Activated naive CD4-positive, alpha-beta T cell treated with anti-CD3 and anti-CD28 coated beads, Interleukin-2, amount 50 U/mL, for 24 hours (primary cell): ENCODE results near the gene RFNG.

ENCODE experiments used
- H3K27ac Mint-ChIP-seq: one replicate; pipeline ENCODE4 v1.8.0; 2021; ENCODE audit warnings: mild to moderate bottlenecking, mixed read lengths
- H3K27me3 Mint-ChIP-seq: one replicate; pipeline ENCODE4 v1.8.0; 2021; ENCODE audit warnings: mixed read lengths
- H3K36me3 Mint-ChIP-seq: one replicate; pipeline ENCODE4 v1.8.0; 2021; ENCODE audit warnings: mixed read lengths
- H3K4me1 Mint-ChIP-seq: one replicate; pipeline ENCODE4 v1.8.0; 2021; ENCODE audit warnings: mixed read lengths
- H3K4me3 Mint-ChIP-seq: one replicate; pipeline ENCODE4 v1.8.0; 2021; ENCODE audit warnings: mild to moderate bottlenecking, mixed read lengths
- H3K9me3 Mint-ChIP-seq: one replicate; pipeline ENCODE4 v1.8.0; 2021; ENCODE audit warnings: mixed read lengths

RFNG gene

DNA sequence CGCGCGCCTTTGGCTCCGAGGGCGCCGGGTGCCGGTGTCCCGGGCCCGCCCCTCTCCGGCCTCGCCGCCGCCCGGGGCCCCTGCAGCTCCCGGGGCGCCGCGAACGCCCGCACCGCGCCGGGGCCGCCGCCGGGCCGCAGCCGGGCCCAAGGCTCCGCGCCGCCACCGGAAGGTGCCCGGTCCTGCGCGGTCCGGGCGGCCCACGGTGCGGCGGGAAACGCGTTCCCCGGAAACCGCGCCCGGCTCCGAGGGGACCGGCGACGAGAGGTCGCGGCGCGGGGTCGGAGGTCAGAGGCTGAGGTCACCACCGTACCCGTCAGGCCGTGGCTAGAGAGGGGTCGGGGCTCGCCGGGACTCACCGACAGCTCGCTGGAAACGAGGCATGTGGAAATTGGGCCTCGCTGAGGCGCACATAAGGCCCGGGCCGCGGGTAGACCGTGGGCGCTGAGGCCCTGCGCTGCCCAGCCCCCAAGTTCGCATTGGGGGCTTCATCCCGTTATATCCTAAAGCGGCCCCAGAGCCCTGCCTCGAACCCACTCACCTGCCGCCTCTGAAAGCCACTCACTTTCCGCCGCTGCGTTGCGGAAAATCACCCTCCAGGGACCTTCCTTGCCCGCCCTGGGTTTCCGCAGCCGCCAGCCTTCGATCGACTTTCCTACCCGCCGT lies 14.2 kb upstream of the RFNG start, which contains the start of gene DUS1L:
Gene DUS1L, minus strand, starts transcription at position 167 of the 666 bp plus-strand sequence. CDS start 745 bp downstream, outside the sequence.
- Mint-ChIP-seq H3K36me3 (no peaks in the 10 kb centered on the region), H3K4me1 (peaks cover 5% of the 10 kb centered on the region), H3K4me3 (peak within 1 kb of the TSS; percentile 83), H3K27me3 (no peaks in the 10 kb centered on the region), H3K9me3 (no peaks in the 10 kb centered on the region), H3K27ac (peak within 1 kb of the TSS; percentile 86)

DNA sequence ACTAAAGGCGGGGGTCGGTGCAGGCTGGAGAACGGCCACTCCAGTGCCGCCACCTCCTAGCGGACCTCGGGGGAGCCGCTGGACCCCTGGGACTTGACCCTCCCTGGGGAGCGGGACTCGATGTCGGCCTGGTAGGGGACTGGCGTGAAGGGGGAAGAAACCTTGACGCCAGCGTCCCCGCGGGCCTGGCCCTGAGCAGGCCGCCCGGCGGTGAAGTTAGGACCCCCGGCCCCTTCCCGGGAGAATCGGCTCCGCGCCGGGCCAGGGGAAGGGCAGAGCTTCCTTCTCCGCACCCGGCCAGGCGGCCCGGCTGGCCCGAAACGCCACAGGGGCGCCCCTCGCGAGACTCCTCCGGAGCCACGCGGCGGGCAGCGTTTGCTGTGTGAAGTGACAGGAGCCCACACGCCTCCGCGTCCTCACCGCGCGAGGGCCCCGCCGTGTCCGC lies 13.6 kb upstream of the RFNG start:
- Mint-ChIP-seq H3K4me1 (peaks cover 7% of the 10 kb centered on the region), H3K36me3 (no peaks in the 10 kb centered on the region), H3K9me3 (no peaks in the 10 kb centered on the region), H3K27me3 (no peaks in the 10 kb centered on the region), H3K4me3 (peak overlapping the region; percentile 74), H3K27ac (no peak overlapping the region)

DNA sequence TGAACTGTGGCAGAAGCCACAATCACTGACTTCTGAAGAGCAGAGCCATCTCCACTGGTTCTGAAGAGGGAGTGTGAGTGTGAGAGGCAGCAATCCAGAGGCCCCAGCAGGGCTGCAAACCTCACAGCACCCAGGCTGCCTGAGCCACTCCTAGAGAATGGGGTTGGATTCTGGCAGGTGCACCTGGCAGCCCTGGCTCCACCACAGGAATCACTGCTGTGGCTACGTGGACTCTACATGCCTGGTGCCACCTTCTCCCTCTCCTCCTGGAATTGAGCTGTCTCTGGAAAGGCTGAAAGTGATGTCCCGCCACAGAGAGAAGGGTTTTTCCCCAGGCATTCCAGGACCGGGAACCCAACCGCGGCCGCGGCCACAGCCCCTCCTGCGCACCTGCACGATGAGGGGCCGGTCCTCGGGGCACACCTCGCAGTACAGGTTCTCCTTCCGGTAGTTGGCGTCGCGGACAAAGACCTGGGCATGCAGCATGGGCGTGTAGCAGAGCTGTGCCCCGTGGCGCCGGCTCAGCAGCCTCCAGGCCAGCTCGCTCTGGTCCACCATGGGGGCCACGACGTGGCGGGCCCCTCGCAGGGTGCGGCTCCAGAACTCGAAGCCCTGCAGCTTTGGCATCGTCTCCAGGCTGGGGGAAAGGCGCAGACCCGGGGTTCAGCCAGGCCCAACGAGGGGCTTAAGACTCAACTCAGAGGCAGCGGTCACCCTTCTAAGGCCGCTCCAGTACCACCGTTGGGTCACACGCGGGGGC lies 13.0 kb upstream of the RFNG start:
- H3K4me3 Mint-ChIP-seq, result peak overlapping the region; percentile 74
- H3K27me3 Mint-ChIP-seq, result no peaks in the 10 kb centered on the region
- H3K36me3 Mint-ChIP-seq, result no peaks in the 10 kb centered on the region
- H3K27ac Mint-ChIP-seq, result peak overlapping the region; percentile 51
- H3K9me3 Mint-ChIP-seq, result no peaks in the 10 kb centered on the region
- peaks cover 9% of the 10 kb centered on the region for H3K4me1 Mint-ChIP-seq

DNA sequence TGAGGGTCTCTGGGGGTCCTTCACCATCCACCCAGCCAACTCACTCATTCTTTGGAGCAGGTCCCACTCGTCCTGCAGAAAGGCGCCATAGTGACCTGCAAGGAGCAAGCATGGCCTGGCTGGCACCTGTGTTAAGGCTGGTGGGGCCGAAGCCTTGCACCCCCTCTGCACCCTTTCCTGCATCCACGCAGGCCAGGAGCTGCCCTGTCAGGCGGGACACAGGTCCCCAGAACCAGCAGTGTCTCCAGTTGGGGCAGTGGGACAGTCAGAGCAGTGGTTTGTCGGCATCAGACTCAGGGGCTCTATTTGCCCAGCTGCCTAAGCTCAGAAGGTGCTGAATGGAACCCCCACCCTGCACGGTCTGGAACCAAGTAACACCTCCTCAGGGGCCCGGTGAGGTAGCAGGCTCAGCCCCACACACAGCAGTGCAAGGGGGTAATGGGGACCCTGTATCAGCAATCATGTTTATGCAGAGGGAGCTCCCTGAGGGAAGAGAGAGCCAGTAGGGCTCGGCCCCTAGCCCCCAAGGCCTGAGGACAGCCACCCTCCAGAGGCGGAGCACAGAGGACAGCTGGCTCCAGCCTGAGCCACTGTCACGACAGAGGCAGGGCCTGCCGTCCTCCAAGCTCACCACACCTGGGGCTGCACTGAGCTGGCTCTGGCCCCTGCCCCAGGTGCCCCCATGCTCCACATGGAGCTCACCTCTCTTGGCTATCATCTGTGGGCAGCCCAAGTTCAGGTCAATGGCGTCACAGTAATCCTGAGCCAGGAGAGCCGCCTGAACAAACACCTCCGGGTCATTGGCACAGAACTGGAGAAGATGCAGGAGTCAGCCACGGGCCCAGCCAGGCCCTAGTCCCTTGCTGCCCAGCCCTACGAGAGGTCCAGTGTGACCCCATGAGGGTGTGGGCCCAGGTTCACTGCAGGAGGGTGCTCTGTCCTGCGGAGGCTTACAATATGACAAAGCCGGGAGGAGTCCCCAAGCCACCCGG lies 12.1 kb upstream of the RFNG start:
- Mint-ChIP-seq H3K27ac (peak overlapping the region; percentile 51), H3K4me1 (peaks cover 9% of the 10 kb centered on the region), H3K27me3 (no peaks in the 10 kb centered on the region), H3K4me3 (peak overlapping the region; percentile 74), H3K9me3 (no peaks in the 10 kb centered on the region), H3K36me3 (no peaks in the 10 kb centered on the region)

DNA sequence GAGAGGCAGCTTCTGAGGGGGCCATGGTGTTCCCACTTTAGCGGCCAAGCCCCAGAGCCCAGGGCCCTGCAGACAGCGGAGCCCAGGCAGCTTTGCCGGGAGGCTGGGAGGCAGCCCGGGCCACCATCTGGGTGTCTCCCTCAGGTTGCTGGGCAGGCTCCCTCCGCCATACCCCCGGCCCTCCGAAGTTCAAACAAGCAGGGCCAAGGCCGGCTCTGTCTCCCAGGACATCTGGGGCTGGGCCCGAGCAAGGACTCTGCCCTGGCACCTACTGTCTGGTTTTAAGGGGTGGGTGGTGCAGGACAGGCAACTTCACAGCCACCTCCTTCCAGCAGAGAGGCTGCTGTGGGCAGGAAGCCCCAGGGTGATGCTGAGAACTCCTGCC lies 11.4 kb upstream of the RFNG start:
- Mint-ChIP-seq H3K36me3 (no peaks in the 10 kb centered on the region), H3K9me3 (no peaks in the 10 kb centered on the region), H3K27me3 (no peaks in the 10 kb centered on the region), H3K4me3 (no peak overlapping the region), H3K4me1 (peaks cover 9% of the 10 kb centered on the region), H3K27ac (no peak overlapping the region)

DNA sequence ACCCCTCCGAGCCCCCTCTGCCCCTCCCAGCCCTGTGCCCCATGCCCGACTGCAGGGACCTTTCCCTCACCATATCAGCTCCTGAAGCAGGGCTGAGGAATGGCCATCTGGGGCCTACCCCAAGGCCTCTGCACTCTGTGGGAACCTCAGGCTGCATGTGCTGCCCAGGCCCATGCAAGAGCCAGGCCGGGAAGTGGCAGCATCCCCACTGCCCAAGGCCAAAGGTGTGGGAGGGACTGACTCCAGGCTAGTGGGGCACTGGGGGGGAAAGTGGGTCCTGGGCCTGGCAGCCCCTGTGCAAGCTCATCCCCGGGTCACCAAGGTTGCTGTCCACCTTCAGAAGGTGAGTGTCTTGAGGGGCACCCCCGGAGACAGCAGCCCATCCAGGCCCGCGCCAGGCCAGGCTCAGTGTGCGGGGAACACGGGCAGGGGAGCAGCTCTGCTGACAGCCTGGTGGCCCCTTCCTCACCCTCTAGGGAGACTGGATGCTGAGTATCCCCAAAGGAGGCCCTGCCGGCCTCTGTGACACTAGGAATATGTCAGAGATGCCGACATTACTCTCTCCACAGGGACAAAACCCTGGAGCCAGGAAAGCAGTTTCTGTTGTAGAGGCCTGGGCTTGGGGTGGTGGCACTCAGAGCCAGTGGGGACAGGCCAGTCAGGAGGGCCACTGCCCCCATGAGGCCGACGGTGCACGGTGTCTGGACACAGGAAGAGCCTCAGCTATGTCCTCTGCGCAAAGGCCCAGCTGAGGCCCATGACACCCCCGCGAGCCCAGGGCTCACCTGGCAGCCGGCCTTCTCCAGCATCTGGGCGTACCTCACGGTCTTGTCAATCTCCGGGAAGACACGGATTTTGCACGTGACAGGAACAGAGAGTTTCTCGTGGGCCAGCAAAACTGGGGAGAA lies 10.7 kb upstream of the RFNG start:
- Mint-ChIP-seq H3K9me3 (no peaks in the 10 kb centered on the region), H3K27ac (peak overlapping the region; percentile 55), H3K4me1 (peaks cover 9% of the 10 kb centered on the region), H3K36me3 (no peaks in the 10 kb centered on the region), H3K27me3 (no peaks in the 10 kb centered on the region), H3K4me3 (no peak overlapping the region)

DNA sequence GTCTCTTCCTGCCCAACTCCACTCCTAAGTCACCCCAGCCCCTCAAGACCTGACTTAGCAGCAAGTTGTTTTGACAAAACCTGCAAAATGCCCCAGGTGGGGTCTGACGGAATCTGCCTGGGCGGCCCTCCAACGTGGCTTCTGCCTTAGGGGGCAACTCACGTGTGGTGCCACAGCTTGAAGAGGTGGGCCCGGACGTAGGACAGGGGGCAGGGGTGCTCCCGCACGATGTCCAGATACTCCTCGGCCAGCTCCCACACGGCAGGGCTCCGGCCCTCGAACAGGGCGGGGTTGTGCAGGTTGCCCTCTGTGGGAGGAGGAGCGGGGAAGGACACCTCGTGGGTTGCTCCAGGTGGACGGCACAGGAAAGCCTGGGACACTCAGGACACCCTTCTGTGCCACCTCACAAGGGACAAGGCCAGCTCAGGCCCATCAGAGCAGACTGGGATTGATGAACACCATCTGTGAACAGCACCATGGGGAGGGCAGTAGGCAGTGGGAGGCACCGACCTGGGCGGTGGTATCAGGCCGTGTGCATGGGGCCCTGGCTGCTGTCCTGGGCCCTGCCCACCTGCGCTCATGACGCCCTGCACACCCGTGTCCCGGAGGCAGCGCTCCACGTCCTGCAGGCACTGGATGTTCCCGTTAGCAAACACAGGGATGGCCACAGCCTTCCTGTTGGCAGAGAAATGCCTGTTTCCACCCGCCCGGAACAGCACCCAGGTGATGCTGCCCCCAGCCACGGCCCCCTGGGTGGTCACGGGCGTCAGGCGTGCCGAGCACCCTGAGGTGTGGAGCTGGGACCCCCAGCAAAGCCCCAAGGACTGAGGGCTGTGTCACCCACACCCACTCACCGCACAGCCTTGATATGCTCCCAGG lies 9.7 kb upstream of the RFNG start:
- no peak overlapping the region for H3K27ac Mint-ChIP-seq
- H3K36me3 Mint-ChIP-seq, result no peaks in the 10 kb centered on the region
- no peak overlapping the region for H3K4me3 Mint-ChIP-seq
- H3K27me3 Mint-ChIP-seq, result no peaks in the 10 kb centered on the region
- H3K9me3 Mint-ChIP-seq, result no peaks in the 10 kb centered on the region
- peaks cover 5% of the 10 kb centered on the region for H3K4me1 Mint-ChIP-seq

DNA sequence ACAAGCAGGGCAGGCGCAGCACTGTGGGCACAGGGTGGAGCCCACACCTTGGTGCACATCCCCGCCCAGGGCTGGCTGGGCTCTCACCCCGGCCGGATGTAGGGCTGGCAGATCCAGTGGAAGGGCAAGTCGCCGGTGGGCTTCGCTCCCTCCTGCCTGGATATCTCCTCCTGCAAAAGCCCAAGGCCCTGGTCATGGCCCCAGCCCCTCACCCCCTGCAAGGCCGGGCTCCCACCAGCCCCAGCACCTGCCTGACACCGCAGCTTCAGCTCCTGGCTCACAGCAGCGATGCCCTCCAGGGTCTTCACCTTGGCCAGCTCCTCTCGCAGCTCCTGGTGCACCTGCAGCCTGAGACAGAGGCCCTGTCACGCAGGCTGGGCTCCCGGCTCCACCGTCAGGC lies 9.0 kb upstream of the RFNG start:
- Mint-ChIP-seq H3K27ac (no peak overlapping the region), H3K4me3 (no peak overlapping the region), H3K36me3 (no peaks in the 10 kb centered on the region), H3K27me3 (no peaks in the 10 kb centered on the region), H3K9me3 (no peaks in the 10 kb centered on the region), H3K4me1 (peaks cover 3% of the 10 kb centered on the region)

DNA sequence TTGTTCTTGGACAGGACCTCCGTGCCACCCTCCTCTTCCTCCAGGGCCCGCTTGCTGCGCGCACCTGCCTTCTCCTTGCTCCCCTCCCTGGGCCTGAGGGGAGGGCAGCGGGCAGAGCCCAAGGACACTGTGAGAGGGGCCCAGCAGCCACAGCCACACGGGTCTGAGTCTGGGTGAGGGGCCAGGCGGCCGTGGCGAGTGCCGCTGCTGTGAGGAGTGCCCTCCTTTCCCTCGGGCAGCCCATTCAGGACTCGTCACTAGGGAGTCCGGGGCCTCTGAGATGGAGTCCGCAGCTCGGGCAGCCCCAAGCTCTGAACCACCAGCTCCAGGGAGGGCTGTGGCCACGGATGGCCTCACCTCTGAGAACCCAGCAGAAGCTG lies 8.4 kb upstream of the RFNG start:
- H3K36me3 Mint-ChIP-seq, result no peaks in the 10 kb centered on the region

DNA sequence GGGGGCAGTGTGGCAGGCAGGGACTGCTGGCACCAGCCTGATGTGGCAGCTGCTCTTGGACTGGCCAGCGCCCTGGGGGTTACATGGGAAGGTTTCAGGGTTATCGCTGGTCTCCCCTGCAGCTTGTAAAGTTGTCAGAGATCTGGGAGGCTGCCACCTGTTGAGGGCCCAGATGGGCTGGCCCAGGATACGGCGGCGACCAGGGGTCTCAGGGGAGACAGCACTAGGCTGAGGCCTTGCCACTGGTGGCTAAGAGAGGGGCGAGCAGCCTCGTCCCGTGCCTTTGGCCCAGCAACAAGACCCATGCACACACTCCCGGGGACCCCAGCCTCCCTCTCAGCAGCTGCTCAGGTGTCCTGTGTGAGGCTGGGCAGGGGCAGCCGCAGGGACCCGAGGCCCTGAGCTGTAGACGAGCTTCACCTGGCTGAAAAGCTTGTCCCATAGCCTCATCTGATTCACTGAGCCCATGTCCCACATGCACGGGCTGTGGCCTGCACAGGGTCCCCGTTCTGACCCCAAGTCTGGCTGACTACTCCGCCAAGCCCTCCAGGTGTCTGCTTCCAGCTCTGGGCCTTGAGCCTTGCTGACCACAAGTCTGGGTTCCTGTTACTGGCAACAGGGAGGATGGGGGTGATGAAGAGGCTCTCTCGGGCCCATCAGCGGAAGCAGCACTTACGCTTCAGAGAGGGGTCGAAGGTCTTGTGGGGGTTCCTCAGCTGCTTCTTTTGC lies 7.8 kb upstream of the RFNG start:
- Mint-ChIP-seq H3K4me1 (peaks cover 3% of the 10 kb centered on the region), H3K36me3 (no peaks in the 10 kb centered on the region), H3K27ac (no peak overlapping the region), H3K9me3 (no peaks in the 10 kb centered on the region), H3K27me3 (no peaks in the 10 kb centered on the region), H3K4me3 (no peak overlapping the region)

More for the DNA sequence above, 8.4 kb upstream of the RFNG start:
- no peaks in the 10 kb centered on the region for H3K27me3 Mint-ChIP-seq
- H3K4me1 Mint-ChIP-seq, result peaks cover 3% of the 10 kb centered on the region
- H3K9me3 Mint-ChIP-seq, result no peaks in the 10 kb centered on the region
- H3K4me3 Mint-ChIP-seq, result no peak overlapping the region
- H3K27ac Mint-ChIP-seq, result no peak overlapping the region

DNA sequence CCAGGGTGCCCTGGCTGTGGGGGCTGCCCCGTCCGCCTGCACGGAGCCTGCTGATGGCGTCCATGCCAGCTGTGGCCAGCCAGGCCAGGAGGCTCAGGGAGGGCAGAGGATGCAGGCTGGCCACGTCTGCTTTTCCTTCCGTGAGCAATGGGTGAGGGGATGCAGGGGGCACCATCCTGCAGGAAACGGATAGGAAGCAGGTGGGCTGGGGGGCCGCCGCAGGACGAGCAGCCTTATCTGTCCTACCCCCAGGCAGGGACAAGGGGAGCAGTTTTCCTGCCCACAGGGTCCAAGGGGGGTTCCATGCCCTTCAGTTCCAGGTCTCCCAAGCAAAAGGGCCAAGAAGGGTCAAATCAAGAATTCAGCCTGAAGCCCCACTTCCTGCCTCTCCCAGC lies 7.2 kb upstream of the RFNG start:
- Mint-ChIP-seq H3K27me3 (no peaks in the 10 kb centered on the region), H3K27ac (no peak overlapping the region), H3K36me3 (no peaks in the 10 kb centered on the region), H3K4me1 (peaks cover 3% of the 10 kb centered on the region), H3K9me3 (no peaks in the 10 kb centered on the region), H3K4me3 (no peak overlapping the region)

DNA sequence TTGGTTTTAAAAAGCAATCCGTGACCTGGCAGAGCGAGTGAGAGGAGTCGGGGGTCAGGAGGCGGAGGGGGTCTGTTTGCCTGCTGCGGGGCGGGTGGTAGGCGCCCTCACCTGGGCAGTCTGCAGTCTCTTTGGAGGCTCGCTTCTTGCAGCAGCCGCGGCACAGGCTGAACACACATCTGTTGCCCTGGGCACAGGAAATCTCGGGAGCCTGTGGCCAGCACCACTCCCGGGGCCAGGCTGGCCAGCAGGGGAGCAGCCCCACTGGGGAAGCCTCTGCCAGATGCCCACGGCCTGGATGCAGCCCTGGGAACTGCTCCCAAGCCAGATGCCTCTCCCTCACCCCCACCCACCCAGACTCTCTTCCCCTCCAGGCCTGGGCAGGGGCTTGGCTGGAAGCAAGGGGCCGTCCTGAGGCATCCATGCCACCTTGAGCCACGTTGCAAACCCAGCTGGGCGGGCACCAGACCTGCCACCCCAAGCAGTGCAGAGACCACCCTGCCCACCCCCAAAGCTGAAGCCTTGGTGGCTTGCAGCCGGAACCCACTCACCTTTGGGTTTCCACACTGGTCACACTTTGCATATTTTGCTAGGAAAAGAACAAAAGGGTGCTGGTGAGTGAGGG lies 6.7 kb upstream of the RFNG start:
- H3K4me1 Mint-ChIP-seq, result peaks cover 4% of the 10 kb centered on the region
- no peaks in the 10 kb centered on the region for H3K36me3 Mint-ChIP-seq
- H3K9me3 Mint-ChIP-seq, result no peaks in the 10 kb centered on the region
- H3K27ac Mint-ChIP-seq, result no peak overlapping the region
- H3K27me3 Mint-ChIP-seq, result no peaks in the 10 kb centered on the region
- H3K4me3 Mint-ChIP-seq, result no peak overlapping the region
